KOPT-K1 (cell line): ENCODE measurements around the gene KCNJ6.

Experiments
- H3K27ac ChIP-seq: fragments of 200-600 bp; sonication (generic); 2 replicates; pipeline ENCODE4 v1.5.1; 2016; ENCODE audit warnings: antibody characterized with exemption, mild to moderate bottlenecking, low read depth, low read length; ENCODE audit not compliant: poor library complexity, severe bottlenecking
- H3K36me3 ChIP-seq: fragments of 200-600 bp; sonication (generic); 2 replicates; pipeline ENCODE4 v1.5.1; 2017; ENCODE audit warnings: antibody characterized with exemption, mild to moderate bottlenecking, low read length, moderate library complexity; ENCODE audit not compliant: insufficient read depth
- H3K9me3 ChIP-seq: fragments of 200-600 bp; sonication (generic); 2 replicates; pipeline ENCODE4 v1.5.1; 2017; ENCODE audit warnings: antibody characterized with exemption, low read length, mild to moderate bottlenecking; ENCODE audit not compliant: insufficient read depth, poor library complexity, severe bottlenecking

Gene KCNJ6

GRCh38 chr21:37696936-37697335 is 219.3 kb downstream of the KCNJ6 start:
- Histone ChIP-seq H3K27ac (no peak overlapping the region), H3K36me3 (no peaks in the 10 kb centered on the region), H3K9me3 (peaks cover 8% of the 10 kb centered on the region)

GRCh38 chr21:37695111-37695510 is 221.1 kb downstream of the KCNJ6 start:
- Histone ChIP-seq H3K36me3 (no peaks in the 10 kb centered on the region), H3K27ac (no peak overlapping the region), H3K9me3 (peaks cover 8% of the 10 kb centered on the region)

- no peaks in the 10 kb centered on the region for H3K36me3 ChIP-seq
- H3K9me3 ChIP-seq = no peaks in the 10 kb centered on the region
- H3K27ac ChIP-seq = no peak overlapping the region
Measured at GRCh38 chr21:37688952-37689659, 227.2 kb downstream of the KCNJ6 start.

GRCh38 chr21:37686991-37687810 is 229.1 kb downstream of the KCNJ6 start:
- Histone ChIP-seq H3K36me3 (no peaks in the 10 kb centered on the region), H3K27ac (no peak overlapping the region), H3K9me3 (no peaks in the 10 kb centered on the region)

- H3K9me3 ChIP-seq = no peaks in the 10 kb centered on the region
- H3K27ac ChIP-seq = no peak overlapping the region
- no peaks in the 10 kb centered on the region for H3K36me3 ChIP-seq
Measured at GRCh38 chr21:37684547-37684946, 231.7 kb downstream of the KCNJ6 start.

GRCh38 chr21:37684115-37684493 is 232.2 kb downstream of the KCNJ6 start:
- Histone ChIP-seq H3K27ac (no peak overlapping the region), H3K36me3 (no peaks in the 10 kb centered on the region), H3K9me3 (no peaks in the 10 kb centered on the region)

- Histone ChIP-seq H3K27ac (no peak overlapping the region), H3K9me3 (no peaks in the 10 kb centered on the region), H3K36me3 (no peaks in the 10 kb centered on the region)
Measured at GRCh38 chr21:37683396-37684114, 232.7 kb downstream of the KCNJ6 start.

GRCh38 chr21:37682966-37683365 is 233.3 kb downstream of the KCNJ6 start:
- Histone ChIP-seq H3K36me3 (no peaks in the 10 kb centered on the region), H3K9me3 (no peaks in the 10 kb centered on the region), H3K27ac (no peak overlapping the region)

- Histone ChIP-seq H3K9me3 (no peaks in the 10 kb centered on the region), H3K27ac (no peak overlapping the region), H3K36me3 (no peaks in the 10 kb centered on the region)
Measured at GRCh38 chr21:37677006-37677405, 239.3 kb downstream of the KCNJ6 start.

- H3K9me3 ChIP-seq = no peaks in the 10 kb centered on the region
- no peaks in the 10 kb centered on the region for H3K36me3 ChIP-seq
- H3K27ac ChIP-seq = no peak overlapping the region
Measured at GRCh38 chr21:37675202-37675801, 241.0 kb downstream of the KCNJ6 start.

GRCh38 chr21:37673801-37674575 is 242.3 kb downstream of the KCNJ6 start:
- Histone ChIP-seq H3K36me3 (no peaks in the 10 kb centered on the region), H3K9me3 (no peaks in the 10 kb centered on the region), H3K27ac (no peak overlapping the region)

GRCh38 chr21:37671381-37671780 is 244.9 kb downstream of the KCNJ6 start:
- H3K9me3 ChIP-seq = no peaks in the 10 kb centered on the region
- H3K36me3 ChIP-seq = no peaks in the 10 kb centered on the region
- H3K27ac ChIP-seq = no peak overlapping the region

GRCh38 chr21:37670883-37671282 is 245.4 kb downstream of the KCNJ6 start:
- Histone ChIP-seq H3K27ac (no peak overlapping the region), H3K36me3 (no peaks in the 10 kb centered on the region), H3K9me3 (peaks cover 4% of the 10 kb centered on the region)

- H3K36me3 ChIP-seq = no peaks in the 10 kb centered on the region
- H3K27ac ChIP-seq = no peak overlapping the region
- peaks cover 12% of the 10 kb centered on the region for H3K9me3 ChIP-seq
Measured at GRCh38 chr21:37669249-37669648, 247.0 kb downstream of the KCNJ6 start.
